Measurements from ENCODE around the gene EPM2AIP1.

The EPM2AIP1 gene

DNA sequence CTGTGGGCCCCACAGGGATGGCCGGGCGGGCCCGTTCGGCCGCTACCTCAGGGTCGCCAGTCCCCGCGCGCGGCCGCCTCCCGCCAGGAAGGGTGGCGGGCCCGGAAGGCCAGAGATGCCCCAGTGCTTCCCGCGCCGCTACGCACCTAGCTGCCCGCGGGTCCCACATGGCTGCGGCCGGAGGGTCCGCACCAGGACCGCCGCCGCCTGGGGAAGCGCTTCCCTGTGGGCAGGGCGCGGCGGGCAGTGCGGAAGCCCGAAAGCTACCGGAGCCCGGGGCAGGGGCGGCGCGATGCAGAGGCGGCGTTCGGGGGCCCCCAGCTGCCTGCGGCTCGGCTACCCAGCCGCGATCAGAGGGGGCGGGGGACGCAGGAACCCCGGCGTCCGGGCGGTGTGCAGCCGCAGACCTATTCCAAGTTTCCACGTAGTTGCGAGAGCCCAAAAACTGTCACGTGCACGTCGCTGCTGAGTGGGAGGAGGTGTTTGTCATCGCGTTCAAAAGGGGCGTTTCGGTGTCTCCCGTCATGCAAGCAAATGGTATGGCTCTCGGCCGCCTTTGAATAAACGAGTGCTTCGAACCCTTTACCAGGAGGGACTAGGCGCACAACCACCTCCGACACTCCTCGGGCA, 48.2 kb downstream of the EPM2AIP1 start, which contains the start of gene TRANK1:
Gene TRANK1 (minus strand): TSS at position 414 of the 630 bp plus-strand sequence. CDS start 245 bp downstream, at position 169.
- DNase-seq: peak; percentile 77 to 79

DNA sequence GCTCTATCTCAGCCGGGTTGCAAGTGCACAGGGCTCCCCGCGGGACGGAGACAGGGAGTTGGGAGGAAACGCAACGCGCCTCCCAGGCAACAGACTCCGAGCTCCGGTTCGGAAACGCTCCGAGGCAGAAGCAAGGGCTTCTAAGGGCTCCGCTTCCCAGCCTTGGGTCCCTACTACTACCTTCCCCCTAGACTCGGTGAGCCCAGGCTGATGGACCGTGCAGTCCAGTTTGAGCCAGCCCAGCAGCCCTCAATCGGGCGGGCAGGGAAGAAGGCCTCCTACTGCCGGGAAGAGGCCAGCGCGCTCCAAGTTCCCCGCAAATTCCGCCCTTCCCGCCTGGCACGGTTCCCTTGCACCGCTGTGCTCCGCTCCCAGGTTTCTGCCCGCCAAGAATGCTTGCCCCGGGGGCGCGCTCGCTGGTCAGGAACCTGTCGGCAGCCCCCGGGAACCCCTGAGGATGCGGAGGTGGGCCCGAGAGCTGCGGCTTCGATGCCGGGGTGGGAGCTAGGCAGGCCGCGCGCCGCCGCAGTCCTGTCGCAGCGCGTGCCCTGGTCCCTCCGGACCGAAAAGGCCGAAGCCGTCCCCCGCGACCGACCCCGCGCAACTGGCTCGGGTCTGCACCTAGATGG, 48.8 kb downstream of the EPM2AIP1 start:
- peak in 1 of 2 experiments; percentile 47 for DNase-seq

DNA sequence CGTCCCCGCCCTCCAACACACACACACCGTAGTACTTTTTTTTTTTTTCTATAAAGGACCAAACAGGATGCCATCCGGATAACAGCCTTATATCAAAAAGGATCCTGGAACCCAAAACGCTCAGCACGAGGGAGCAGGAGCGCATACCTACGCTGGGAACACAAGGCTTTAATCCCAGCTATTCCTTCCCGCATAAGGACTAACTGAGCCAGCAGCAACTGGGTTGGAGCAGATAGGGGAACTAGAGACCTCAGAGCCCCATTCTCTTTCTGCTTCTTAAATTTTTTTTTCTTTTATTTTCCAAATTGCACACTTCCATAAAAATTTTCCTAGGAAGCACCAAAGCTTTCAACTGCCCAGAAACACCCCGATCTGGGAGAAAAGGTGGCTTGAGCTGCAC, 49.3 kb downstream of the EPM2AIP1 start:
- DNase-seq: peak in 1 of 2 experiments; percentile 47

DNA sequence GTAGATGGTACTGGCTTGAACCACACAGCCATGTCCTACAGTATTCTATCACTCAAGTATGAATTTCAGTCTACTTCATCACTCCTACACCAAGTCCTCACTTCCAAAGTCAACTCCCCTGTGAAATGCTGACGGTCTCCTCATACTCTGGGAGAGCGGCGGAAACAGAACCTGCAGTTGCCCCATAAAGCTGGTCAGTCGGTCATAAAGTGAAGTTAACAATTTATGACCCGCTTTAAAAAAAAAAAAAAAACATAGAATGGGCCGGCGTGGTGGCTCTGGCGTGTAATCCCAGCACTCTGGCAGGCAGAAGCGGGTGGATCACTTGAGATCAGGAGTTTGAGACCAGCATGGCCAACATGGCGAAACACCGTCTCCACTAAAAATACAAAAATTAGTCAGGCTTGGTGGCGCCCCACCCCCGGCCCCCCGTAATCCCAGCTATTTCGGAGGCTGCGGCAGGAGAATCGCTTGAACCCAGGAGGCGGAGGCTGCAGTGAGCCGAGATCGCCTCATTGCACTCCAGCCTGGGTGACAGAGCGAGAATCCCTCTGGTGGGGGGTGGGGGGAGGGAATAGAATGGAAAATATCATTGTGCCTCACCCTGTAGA, 50.2 kb downstream of the EPM2AIP1 start:
- DNase-seq: no peak

DNA sequence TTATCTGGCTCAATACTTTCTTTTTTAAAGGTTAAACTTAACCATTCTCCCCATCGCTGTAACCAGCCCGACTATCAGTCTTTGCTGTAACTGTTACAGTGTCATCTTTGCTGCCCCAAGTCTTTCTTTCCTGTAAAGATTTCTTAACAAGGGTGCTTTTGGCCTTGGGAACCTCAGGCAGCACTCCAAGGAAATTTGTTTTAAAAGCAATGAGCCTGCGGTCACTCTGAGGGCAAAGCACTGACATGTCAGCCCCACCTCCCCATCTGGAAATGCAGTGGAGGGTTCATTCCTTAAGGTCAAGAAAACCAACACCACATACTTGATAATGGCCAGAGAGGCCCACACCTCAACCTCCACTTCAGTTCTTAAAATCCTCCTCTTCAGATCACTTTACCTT, 51.3 kb downstream of the EPM2AIP1 start:
- DNase-seq: no peak

DNA sequence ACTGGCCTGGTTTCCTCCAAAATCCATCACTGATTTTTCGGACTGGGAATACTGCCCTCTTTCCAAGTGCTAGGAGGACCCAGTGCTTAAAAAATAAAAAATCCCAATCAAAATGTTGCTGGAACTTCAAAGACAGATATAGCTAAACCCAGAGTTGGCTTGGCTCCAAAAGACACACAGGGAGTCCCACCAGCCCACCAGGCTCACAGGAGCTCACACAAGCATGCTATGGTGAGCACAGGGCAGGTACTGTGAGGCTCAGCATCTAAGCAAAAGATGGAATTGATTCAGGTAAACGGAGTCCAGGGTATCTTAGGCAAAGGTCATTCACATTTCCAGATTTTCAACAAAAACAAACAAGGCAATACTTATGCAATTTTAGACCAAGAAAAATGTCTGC, 51.8 kb downstream of the EPM2AIP1 start:
- DNase-seq: no peak

DNA sequence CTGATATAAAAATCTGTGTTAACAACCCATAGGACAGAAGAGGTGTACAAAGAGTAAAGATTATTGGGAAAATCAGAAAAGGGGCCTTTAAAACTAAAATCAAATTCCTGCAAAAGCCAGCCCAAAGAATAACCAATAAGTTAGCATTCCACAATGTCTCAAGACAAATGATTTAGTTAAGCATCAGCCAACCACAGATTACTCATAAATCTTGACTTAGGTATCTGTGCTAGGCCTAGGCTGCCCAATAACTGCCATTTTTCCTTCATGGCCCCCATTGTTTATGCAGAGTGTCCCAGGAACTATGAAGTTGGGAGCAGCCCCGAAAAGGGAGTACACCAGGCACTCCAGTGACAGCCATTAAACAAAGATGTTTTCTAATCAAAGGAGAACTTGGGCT, 55.4 kb downstream of the EPM2AIP1 start:
- no peak for DNase-seq
